Activated naive CD8-positive, alpha-beta T cell treated with anti-CD3 and anti-CD28 coated beads, Interleukin-2, amount 50 U/mL, for 16 hours (primary cell): ENCODE measurements around the gene PARVA.

ENCODE experiments used
- DNase-seq: peaks from one replicate; pipeline ENCODE4 v3.0.0-alpha.2; 2020; ENCODE audit warnings: low read depth, low spot score

The PARVA gene

DNA sequence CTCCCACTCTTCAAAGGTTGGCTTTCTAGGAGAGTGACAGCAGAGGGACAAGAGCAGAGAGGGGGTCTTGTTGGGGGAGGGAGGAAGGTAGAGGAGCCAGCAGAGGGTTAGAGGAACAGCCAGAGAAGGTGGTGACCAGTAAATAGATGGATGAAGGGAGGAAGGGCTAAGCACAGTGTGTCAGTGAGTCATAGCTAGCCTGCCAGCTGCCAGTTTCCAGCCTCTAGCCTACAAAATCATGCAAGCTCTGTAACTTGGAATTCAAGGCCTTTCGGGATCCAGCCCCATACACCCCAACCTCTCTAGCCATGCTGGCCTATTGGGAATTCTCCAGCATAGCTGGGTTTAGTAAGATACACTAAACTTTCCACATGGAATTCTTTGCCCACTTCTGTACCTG is 149.4 kb downstream of the PARVA start:
- DNase-seq, result no peak

GRCh38 chr11:12528487-12528886 is 151.1 kb downstream of the PARVA start:
- no peak for DNase-seq

DNA sequence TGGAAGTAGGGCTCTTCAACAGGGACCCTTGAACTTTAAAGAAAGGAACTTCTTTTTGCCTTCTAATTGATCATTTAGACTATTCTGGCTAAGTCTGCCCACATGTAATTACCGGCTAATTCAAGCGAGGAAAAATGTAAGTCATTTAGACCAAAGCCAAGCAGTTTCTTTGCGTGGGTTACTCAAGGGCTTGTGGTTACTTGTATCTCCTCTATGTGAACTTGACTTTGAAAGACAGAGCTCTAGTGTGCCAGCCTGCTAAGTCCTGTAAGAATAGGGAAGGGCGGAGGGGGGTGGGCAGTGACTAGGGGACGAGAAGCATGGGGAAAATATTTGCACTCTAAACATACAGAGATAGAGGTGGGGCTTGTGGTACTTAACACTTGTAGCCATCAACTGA is 151.7 kb downstream of the PARVA start:
- DNase-seq, result no peak

DNA sequence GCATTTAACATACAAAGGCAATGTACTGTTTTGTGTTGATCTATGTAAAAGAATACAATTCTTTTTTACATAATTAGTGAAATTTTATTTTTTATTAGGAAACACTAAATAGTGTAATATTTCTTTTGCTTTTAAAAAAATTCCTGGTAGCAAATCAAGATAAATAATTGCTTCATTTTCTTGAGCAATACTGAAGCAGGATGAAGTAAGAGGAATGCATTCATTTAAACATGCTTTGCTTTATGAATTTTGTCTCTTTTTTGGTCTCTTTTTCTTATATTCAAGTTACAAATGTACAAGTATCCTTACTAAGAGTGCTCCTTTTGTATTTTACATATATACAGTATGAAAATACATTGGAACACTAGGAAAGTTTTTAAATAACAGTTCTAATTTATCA is 152.4 kb downstream of the PARVA start:
- DNase-seq, result no peak

GRCh38 chr11:12531020-12531419 is 153.6 kb downstream of the PARVA start:
- no peak for DNase-seq

DNA sequence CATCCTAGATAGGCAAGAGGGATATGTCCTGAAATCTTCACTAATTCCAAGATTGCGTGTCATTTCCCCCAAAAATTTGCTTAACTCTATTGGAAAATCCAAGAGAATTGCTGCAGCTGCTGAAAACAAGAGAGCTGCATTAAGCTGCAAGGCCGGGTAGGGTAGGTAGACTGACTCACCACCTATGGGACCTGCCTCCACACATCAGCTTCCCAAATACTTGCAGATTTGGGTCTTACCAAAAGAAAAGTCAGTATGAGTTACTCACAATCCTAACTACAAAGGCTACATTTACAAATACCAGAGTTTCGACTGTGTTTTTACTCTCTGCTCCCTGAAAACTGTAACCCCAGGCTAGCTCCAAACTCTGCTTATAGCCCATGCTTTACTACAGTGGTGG is 154.3 kb downstream of the PARVA start:
- no peak for DNase-seq

GRCh38 chr11:12532580-12532979 is 155.2 kb downstream of the PARVA start:
- no peak for DNase-seq

- no peak for DNase-seq
These were observed 157.2 kb downstream of the PARVA start for GRCh38 chr11:12534549-12534948.

DNA sequence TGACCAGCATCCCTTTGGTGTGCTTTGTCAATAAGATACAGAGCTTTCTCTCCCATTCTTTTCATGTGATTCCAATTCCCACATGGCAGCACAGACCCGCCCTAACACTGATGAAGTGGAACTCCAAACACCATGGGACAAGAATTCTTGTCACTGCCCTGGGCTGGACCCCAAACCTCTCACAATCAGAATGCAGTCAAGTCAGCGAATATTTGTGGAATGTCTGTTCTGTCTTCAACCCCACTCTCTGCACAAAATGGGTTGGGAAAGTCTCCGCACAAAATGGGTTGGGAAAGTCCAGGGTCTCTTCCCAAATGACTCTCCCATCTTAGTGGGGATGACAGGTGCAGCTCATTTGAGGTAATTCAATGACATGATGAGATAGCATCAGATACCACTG is 157.9 kb downstream of the PARVA start:
- no peak for DNase-seq

DNA sequence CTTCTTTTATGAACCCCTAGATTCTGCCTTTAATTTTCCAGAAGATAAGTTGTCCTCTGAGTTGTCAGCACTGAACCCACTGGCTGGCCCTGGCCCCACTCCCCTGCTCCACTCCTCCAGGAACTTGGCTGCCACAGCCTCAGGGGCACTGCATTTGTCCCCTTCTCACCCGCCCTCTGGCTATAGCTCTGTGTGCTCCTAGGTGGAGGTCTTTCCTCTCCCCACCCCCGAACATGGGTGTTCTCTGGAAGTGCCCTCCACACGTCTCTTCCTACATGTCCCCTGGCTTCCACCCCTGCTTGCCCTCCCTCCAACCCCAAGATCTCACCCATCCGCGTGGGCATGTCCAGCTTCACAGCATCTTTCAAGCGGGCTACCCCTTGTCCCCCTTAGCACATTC is 159.2 kb downstream of the PARVA start:
- DNase-seq, result no peak

- no peak for DNase-seq
These were observed 160.5 kb downstream of the PARVA start for GRCh38 chr11:12537778-12538401.

DNA sequence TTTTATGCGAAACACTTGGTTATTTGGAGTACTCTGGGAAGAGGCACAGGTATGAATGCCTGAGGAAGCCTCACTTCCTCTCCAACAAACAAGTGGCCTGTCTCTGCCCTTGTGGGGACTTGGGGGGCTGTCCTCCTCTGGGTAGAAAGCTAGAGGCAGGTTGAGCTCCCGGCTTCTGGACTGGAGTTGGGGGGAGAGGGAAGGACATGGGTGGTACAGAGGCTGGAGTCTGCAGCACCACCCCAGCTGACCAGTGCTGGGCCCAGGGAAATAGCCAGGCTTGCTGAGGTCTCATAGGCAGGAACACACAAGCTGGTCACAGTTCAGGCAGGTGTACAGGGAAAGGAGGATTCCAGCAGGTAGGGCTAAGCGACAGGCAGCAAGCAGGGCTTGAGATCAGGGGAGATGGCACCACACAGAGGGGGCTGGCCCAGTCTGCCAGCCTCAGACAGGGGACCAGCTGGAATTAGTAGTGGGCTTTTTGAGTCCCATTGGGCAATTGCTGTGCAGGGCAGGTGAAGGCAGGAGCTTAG is 161.6 kb downstream of the PARVA start:
- no peak for DNase-seq

- no peak for DNase-seq
These were observed 162.2 kb downstream of the PARVA start for GRCh38 chr11:12539572-12539971.

DNA sequence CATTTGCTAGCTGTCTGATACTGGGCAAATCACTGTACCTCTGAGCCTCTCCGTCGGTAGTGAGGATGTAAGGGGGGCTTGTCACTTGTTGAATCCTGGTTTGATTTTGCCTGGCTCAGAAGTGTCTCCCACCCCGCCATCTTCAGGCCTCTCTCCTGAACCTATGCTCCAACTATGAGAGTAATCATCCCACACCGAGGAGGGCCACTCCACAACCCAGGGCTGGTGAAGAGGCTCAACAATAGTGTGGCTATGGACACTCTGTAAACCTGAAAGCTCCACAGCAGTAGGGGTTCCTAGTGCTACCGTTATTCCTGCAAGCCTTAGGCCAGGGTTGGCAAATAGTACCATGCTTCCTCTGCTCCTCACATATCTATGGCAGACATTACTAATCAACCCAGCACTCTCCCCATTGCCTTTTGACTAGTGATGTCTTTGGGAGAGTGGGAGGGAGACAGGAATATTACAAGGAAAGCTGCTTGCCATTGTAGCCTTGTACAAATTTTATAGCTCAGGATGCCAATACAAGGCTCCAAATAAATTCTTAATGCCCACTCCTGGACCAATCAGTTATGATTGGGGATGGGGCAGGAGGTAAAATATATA is 162.8 kb downstream of the PARVA start:
- no peak for DNase-seq

DNA sequence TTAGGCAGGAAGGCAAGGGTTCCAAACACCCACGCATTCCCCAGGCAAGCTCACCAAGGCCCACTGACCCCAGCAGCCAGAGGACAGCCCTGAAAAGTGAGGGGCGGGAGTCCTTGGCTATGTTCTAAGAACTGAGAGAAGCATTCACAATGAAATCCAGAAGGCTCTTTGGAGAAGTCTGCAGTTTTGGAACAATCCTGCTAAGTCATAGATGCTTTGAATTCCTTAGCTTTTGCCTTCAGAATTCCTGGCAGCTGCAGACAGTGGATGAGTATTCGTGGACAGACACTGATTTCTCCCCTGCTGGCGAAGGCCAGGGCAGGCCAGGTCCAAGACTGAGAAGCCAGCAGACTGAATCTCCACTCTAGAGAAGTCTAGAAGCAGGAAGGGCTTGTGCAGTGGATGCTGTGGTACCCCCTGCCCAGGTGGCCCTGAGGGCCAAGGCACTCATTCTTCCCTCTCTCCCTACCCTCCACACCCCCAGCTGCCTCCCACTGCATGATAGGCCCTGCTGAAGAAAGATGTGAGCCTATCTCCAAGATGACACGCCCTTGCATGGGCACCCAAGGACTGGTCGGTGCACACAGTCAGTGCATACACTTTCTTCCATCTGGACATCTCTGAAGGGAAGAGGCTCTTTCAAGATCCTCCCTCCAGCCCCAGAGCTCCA is 163.7 kb downstream of the PARVA start:
- no peak for DNase-seq

DNA sequence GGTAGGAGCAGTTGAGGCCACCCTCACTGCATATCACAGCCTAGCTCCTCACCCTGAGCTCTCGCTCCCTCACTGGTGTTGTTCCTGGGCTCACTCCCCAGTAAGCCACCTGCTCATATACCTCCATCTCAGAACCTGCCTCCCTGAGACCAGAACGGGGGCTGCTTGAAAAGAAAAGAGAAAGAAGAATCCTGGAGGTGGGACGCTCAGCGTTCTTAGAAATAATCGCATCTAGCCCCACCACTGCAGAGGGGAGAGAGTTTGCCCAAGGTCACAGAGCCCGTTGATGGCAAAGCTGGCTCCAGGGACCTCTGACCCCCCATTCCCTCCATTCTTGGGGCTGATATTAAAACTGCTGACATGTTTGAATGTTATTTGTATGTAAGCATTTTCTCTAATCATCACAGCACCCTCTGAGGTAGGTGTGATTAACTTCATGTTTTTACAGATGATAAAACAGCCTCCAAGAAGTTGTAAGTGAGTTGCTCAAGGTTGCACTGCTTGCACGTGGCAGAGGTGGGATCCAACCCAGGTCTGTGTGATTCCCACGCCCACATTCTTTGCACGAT is 164.3 kb downstream of the PARVA start:
- DNase-seq, result no peak

GRCh38 chr11:12542186-12542935 is 165.0 kb downstream of the PARVA start:
- DNase-seq, result no peak

GRCh38 chr11:12543596-12544415 is 166.4 kb downstream of the PARVA start:
- DNase-seq, result no peak

- DNase-seq, result no peak
These were observed 167.8 kb downstream of the PARVA start for GRCh38 chr11:12544986-12545775.

DNA sequence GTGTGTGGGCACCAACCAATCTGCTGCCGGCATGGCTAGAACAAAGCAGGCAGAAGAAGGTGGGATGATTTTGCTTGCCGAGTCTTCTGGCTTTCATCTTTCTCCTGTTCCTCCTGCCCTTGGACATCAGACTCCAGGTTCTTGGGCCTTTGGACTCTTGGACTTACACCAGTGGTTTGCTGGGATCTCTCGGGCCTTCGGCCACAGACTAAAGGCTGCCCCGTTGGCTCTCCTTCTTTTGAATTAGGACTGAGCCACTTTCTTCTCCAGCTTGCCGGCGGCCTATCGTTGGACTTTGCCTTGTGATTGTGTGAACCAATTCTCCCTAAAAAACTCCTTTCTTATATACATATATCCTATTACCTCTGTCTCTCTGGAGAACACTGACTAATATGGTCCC is 168.8 kb downstream of the PARVA start:
- DNase-seq, result no peak
